Activated CD4-positive, alpha-beta memory T cell treated with anti-CD3 and anti-CD28 coated beads, Interleukin-2, amount 10 ng/mL, durations not matched to agents 7 days and 5 days (primary cell): ENCODE measurements around the gene PPP1R3G. TPM values are rescaled to one million over a fixed set of nuclear protein-coding genes. Genes with fewer than 3 reads are reported as not detected.
"Not testable (repeated sequence)": the region's sequence is repeated elsewhere in the genome, so short reads cannot be mapped to it uniquely, and the experiment has no call there.

Experiments
- CTCF ChIA-PET: fragments of 350-600 bp; sonication (Branson Sonifier 250); formaldehyde crosslinking; loops from one replicate; lab custom pipeline; 2021; ENCODE audit warnings: antibody characterized with exemption, inconsistent platforms; lab: Charles Lee
- POLR2A ChIA-PET: fragments of 350-600 bp; sonication (Branson Sonifier 250); formaldehyde crosslinking; loops from one replicate; lab custom pipeline; 2021; ENCODE audit warnings: antibody characterized with exemption; lab: Charles Lee
- DNase-seq: peaks from one replicate; pipeline ENCODE4 v3.0.0-alpha.2; 2020
- H3K27ac Mint-ChIP-seq: one replicate; pipeline ENCODE4 v1.8.0; 2021; ENCODE audit warnings: mild to moderate bottlenecking, mixed read lengths
- H3K27me3 Mint-ChIP-seq: one replicate; pipeline ENCODE4 v1.8.0; 2021; ENCODE audit warnings: mixed read lengths
- H3K36me3 Mint-ChIP-seq: one replicate; pipeline ENCODE4 v1.8.0; 2021; ENCODE audit warnings: low read depth, mixed read lengths
- H3K4me1 Mint-ChIP-seq: one replicate; pipeline ENCODE4 v1.8.0; 2021; ENCODE audit warnings: mixed read lengths
- H3K4me3 Mint-ChIP-seq: one replicate; pipeline ENCODE4 v1.8.0; 2021; ENCODE audit warnings: mild to moderate bottlenecking, mixed read lengths
- H3K9me3 Mint-ChIP-seq: one replicate; pipeline ENCODE4 v1.8.0; 2021; ENCODE audit warnings: mixed read lengths
- total RNA-seq, 2 experiments: library from RNA; stranded (reverse); gene quantifications; one replicate each; pipeline ENCODE4 v1.2.3, GENCODE V29; 2021

The PPP1R3G gene
- total RNA-seq, 2 experiments from 2014 or later, result 0.08 to 0.10 TPM

DNA sequence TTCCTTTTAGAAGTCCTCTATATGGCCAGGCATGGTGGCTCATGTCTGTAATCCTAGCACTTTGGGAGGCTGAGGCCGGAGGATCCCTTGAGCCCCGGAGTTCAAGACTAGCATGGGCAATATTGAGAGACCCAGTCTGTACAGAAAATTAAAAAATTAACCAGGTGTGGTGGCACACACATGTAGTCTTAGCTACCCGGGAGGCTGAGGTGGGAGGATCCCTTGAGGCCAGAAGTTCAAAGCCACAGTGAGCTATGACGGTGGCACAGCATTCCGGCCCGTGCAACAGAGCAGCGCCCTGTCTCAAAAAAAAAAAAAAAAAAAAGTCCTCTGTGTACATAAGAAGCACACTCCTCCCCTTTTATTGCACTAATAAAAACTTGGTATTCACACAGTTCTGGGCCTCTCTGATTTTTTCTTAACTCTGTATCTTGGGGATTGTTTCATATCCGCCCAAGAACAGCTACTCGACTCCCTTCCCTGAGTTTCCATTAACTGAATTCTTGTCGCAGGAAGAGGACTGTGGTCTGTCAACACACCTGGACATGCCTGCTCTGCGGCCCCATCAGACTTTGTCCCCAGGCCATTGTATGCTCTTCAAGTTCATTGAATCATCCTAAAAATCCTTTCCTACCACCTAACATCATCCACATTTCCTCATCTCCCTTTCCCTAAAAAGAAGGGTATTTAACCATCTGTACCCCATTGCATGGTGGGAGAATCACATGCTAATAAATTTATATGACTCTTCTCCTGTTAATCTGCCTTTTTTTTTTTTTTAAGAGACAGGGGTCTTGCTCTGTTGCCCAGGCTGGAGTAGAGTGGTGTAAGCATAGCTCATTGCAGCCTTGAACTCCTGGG, 25.9 kb upstream of the PPP1R3G start:
- ChIA-PET CTCF (no interaction called here), POLR2A (no interaction called here)
- DNase-seq, result no peak
- no peaks in the 10 kb centered on the region for H3K4me1 Mint-ChIP-seq
- H3K27ac Mint-ChIP-seq, result no peak overlapping the region
- H3K4me3 Mint-ChIP-seq, result no peak overlapping the region
- no peaks in the 10 kb centered on the region for H3K36me3 Mint-ChIP-seq
- H3K9me3 Mint-ChIP-seq, result no peaks in the 10 kb centered on the region
- peaks cover 5% of the 10 kb centered on the region for H3K27me3 Mint-ChIP-seq

DNA sequence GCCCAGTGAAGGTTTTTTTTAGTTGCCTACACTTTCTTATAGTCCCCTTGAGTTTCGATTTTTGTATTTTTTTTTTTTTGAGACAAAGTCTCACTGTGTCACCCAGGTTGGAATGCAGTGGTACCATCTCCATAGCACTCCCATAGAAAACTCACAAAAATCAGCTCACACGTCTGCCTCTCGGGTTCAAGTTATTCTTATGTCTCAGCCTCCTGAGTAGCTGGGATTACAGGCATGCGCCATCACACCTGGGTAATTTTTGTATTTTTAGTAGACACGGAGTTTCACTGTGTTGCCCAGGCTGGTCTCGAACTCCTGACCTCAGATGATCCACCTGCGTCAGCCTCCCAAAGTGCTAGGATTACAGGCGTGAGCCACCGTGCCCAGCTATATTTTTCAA, 24.7 kb upstream of the PPP1R3G start:
- H3K27ac Mint-ChIP-seq, H3K4me1 Mint-ChIP-seq, DNase-seq, CTCF ChIA-PET, H3K9me3 Mint-ChIP-seq, POLR2A ChIA-PET, H3K36me3 Mint-ChIP-seq, H3K4me3 Mint-ChIP-seq, H3K27me3 Mint-ChIP-seq: not testable (repeated sequence)

DNA sequence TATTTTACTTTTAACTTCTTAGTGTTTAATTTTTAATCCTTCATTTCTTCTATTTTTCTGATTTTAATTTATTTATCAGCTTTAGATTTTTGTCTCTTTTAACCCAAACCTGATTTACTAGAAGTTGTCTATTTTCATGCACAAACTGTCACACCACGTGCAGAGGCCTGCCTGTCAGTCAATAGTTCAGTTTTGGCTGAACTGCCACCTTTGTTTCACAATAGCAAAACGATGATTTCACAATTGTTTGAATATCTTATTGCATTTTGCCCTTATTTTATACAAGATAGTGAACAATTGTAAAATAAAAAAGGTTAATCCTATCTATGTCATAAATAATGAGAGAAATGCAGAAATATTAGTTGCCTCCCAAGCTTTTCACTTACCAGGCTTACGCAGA, 24.0 kb upstream of the PPP1R3G start:
- Mint-ChIP-seq H3K27ac (no peak overlapping the region), H3K27me3 (peaks cover 9% of the 10 kb centered on the region), H3K4me3 (no peak overlapping the region), H3K4me1 (no peaks in the 10 kb centered on the region), H3K36me3 (no peaks in the 10 kb centered on the region), H3K9me3 (no peaks in the 10 kb centered on the region)
- no peak for DNase-seq
- POLR2A ChIA-PET, result no interaction called here
- CTCF ChIA-PET, result no interaction called here

DNA sequence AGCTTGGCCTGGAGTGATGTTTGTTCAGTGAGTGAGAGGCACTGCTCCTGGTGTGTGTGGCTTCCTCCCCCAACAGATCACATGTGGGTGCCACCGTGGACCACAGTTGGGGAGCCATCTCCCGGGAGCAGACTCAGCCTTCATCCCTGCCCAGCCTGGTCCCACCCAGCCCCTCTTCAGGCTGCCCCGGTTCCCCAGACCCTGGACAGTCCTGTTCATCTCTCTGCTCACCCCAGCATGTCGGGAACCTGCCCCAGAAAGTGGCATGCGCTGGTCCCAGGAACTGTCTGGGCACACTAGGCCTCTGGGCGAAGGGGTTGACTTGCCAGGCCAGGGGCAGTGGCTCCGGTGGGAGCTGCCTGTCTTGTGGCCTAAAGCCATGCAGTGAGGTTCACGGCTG, 21.5 kb upstream of the PPP1R3G start:
- CTCF ChIA-PET, result no interaction called here
- Mint-ChIP-seq H3K27me3 (peaks cover 7% of the 10 kb centered on the region), H3K36me3 (no peaks in the 10 kb centered on the region)

DNA sequence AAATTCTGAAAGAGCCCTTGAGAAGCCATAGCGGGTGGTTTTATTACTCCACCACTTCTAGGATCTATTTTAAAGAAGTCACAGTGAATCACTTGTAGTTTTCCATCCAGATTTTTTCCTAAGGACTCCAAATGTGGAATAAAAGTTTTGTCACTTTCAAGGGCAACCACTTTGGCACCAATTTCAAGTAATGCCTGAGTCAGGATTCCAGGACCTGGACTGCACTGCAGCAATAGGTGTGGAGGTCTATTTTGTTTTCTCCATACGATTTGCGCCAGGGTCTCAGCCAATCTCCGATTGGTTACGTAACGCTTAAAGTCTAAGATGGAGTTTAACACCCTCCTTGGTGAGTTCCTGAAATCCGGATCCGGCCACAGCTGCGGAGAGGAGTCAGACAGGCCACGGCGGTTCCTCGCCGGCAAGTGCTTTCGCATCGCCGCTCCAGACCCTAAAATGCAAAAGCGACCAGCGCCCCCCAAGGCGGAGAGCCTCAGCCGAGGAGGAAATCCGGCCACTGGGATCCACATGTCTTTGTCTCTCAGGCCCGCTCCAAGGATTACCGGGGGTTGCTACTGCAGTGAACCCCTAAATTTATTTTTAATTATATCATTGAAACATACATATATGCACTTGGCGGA, 18.6 kb upstream of the PPP1R3G start:
- POLR2A ChIA-PET, result no interaction called here
- no peaks in the 10 kb centered on the region for H3K4me1 Mint-ChIP-seq
- no peaks in the 10 kb centered on the region for H3K36me3 Mint-ChIP-seq
- no peak for DNase-seq
- no peaks in the 10 kb centered on the region for H3K9me3 Mint-ChIP-seq
- peaks cover 4% of the 10 kb centered on the region for H3K27me3 Mint-ChIP-seq
- no peak overlapping the region for H3K4me3 Mint-ChIP-seq
- CTCF ChIA-PET, result no interaction called here
- H3K27ac Mint-ChIP-seq, result no peak overlapping the region

More for the DNA sequence above, 21.5 kb upstream of the PPP1R3G start:
- Mint-ChIP-seq H3K27ac (no peak overlapping the region), H3K4me1 (no peaks in the 10 kb centered on the region), H3K4me3 (no peak overlapping the region), H3K9me3 (no peaks in the 10 kb centered on the region)
- DNase-seq, result no peak
- POLR2A ChIA-PET, result no interaction called here

DNA sequence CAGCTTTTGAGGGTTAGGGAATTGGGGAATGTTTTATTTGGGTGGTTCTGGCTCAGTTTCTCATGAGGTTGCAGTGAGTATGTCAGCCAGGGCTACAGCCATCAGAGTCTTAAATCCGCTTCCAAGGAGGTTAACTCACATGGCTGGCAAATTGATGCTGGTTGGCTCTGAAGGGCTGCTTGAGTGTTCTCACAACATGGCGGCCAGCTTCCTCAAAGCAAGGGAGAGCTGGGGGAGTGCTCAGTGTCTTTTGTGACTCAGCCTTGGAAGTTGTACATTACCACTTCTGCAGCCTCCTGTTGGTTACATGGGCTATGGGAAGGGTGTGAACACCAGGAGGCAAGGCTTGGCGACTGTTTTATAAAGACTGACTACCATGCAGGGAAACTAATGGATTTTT, 17.8 kb upstream of the PPP1R3G start:
- POLR2A ChIA-PET, result no interaction called here
- Mint-ChIP-seq H3K4me3 (no peak overlapping the region), H3K36me3 (no peaks in the 10 kb centered on the region), H3K4me1 (peaks cover 3% of the 10 kb centered on the region), H3K27ac (no peak overlapping the region), H3K27me3 (peaks cover 4% of the 10 kb centered on the region), H3K9me3 (no peaks in the 10 kb centered on the region)
- CTCF ChIA-PET, result no interaction called here
- no peak for DNase-seq

DNA sequence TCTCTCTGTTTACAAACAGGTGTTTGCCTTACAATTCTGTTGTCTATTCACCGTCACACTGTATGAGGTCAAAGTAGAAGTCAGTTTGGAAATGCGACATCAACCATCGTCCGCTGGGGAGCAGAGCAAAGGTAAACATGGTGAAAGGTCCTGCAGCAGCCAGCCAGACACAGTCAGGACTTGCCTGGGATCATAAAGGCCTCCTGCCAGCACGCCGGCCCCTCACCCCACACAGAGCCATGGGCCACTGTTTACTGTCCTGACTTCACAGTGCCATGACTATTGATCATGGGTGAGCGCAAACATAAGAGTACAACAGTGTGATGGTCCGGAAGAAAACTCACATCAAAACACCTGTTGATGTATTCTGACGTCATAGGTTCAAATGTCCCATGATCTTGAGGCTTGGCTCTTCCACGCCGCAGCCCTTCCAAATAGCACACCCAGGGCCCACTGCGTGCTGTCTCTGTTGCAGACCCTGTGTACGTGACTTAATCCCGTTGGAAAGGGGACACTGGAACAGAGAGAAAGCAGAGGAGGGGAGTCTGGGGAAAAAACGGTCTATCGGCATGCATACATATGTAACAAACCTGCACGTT, 16.9 kb upstream of the PPP1R3G start:
- Mint-ChIP-seq H3K4me1 (peaks cover 6% of the 10 kb centered on the region), H3K9me3 (no peaks in the 10 kb centered on the region), H3K4me3 (no peak overlapping the region), H3K27me3 (peaks cover 4% of the 10 kb centered on the region), H3K36me3 (no peaks in the 10 kb centered on the region), H3K27ac (no peak overlapping the region)
- DNase-seq, result no peak
- POLR2A ChIA-PET, result no interaction called here
- CTCF ChIA-PET, result no interaction called here

DNA sequence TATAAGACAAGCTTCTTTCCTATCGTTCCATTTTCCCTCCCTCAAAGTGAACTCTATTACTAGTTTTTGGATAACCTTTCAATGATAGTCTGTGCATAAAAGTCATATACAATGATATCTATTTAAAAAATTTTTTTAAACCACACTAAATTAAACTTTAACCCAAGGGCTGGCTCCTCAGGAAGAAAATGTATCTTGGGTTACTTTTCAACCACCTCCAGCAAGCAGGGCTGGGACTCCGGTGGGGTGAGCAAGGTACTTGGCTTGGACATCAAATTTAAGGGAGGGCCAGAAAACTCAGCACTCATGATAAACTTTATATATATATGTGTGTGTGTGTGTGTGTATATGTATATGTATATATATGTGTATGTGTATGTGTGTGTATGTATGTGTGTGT, 13.9 kb upstream of the PPP1R3G start:
- ChIA-PET CTCF (no interaction called here), POLR2A (no interaction called here)

DNA sequence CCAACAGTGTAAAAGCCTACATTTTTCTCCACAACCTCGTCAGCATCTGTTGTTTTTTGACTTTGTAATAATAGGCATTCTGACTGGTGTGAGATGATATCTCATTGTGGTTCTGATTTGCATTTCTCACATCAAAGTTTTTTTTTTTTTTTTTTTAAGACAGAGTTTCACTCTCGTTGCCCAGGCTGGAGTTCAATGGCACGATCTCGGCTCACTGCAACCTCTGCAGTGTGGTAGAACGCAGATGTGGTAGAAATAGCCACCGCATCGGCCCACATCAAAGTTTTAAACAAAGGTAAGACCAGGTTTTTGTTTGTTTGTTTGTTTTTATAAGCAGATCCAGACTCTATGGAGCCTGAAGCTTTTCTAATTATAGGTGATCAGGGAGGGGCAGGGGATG, 12.7 kb upstream of the PPP1R3G start:
- DNase-seq, result no peak
- ChIA-PET CTCF (no interaction called here), POLR2A (no interaction called here)
- Mint-ChIP-seq H3K27me3 (peaks cover 11% of the 10 kb centered on the region), H3K27ac (no peak overlapping the region), H3K36me3 (no peaks in the 10 kb centered on the region), H3K9me3 (no peaks in the 10 kb centered on the region), H3K4me1 (peaks cover 6% of the 10 kb centered on the region), H3K4me3 (no peak overlapping the region)

More for the DNA sequence above, 13.9 kb upstream of the PPP1R3G start:
- Mint-ChIP-seq H3K27ac (no peak overlapping the region), H3K27me3 (peaks cover 5% of the 10 kb centered on the region), H3K4me1 (peaks cover 6% of the 10 kb centered on the region), H3K4me3 (no peak overlapping the region), H3K9me3 (no peaks in the 10 kb centered on the region), H3K36me3 (no peaks in the 10 kb centered on the region)
- no peak for DNase-seq

DNA sequence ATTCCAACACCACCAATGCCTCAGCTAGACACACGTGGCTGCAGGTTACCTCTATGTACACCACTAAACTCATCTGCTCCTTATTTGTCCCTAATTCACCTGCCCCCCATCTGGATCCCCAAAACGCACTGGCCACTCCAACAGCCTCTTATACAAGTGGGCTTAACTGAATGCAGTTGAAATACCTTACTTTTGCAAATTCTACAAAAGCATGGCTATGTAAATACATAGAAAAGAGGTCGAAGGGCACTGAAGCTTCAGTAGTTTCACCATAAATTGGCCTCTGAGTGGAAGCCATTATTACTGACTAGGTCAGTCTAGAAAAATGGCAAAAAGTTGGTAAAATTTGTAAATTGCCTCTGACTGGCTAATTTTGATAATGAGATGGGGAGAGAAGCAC, 11.1 kb upstream of the PPP1R3G start:
- H3K27me3 Mint-ChIP-seq, result peaks cover 15% of the 10 kb centered on the region
- H3K36me3 Mint-ChIP-seq, result no peaks in the 10 kb centered on the region
- CTCF ChIA-PET, result interaction anchor here (0.7 kb wide), 1 partner anchor 651 kb away, joined by 7 read pairs; no protein-coding TSS in a partner anchor
- no peaks in the 10 kb centered on the region for H3K9me3 Mint-ChIP-seq
- no peak overlapping the region for H3K27ac Mint-ChIP-seq
- peaks cover 6% of the 10 kb centered on the region for H3K4me1 Mint-ChIP-seq
- POLR2A ChIA-PET, result no interaction called here
- no peak overlapping the region for H3K4me3 Mint-ChIP-seq
- no peak for DNase-seq

DNA sequence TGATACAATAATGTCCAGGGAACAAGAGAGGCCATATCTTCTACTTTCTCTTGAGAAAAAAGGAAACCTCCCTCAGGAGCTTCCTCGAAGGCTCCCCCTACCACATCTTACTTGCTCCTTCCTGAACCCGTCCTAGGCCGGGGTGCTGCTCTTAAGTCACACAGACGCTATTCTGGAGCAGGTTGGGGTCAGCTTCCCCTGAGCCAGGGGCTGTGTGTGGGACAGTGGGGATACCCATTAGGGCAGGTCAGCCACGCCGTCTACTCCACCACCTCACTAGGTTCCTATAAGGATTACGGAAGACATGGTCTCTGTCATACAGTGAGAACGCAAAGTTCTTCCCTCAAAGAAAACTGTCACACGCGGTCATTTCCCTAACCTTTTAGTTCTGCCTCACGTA, 8.2 kb upstream of the PPP1R3G start:
- Mint-ChIP-seq H3K27me3 (peaks cover 30% of the 10 kb centered on the region), H3K9me3 (no peaks in the 10 kb centered on the region), H3K4me1 (peaks cover 6% of the 10 kb centered on the region), H3K4me3 (no peak overlapping the region), H3K36me3 (no peaks in the 10 kb centered on the region), H3K27ac (no peak overlapping the region)
- POLR2A ChIA-PET, result no interaction called here
- CTCF ChIA-PET, result no interaction called here
- DNase-seq, result no peak

DNA sequence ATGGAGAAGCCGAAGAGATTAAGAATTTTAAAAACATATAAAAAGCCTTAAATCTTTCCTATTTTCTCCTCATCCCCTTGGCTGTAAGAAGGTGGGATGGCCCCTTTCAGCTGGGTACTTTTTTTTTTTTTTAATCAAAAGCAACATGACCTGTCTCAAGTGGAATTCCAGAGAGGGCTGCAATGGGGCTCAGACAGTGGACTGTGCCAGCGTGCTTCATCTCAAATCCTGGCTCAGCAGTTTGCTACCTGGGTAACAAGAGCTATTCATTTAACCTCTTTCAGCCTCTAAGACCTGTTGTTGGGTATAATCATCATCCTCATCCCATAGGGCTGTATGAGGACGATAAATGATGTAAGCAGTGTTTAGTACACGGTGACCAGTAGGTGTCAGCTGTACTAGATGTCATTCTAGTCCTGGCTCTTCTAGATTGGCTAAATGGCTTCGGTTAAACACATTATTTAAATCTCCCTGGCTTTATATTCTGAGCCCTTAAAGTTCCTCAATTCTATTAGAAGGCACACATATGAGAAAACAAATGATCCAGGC, 6.9 kb upstream of the PPP1R3G start:
- ChIA-PET POLR2A (no interaction called here), CTCF (no interaction called here)
- Mint-ChIP-seq H3K36me3 (no peaks in the 10 kb centered on the region), H3K27me3 (peaks cover 39% of the 10 kb centered on the region), H3K9me3 (no peaks in the 10 kb centered on the region), H3K4me1 (no peaks in the 10 kb centered on the region), H3K27ac (no peak overlapping the region), H3K4me3 (no peak overlapping the region)
- no peak for DNase-seq

DNA sequence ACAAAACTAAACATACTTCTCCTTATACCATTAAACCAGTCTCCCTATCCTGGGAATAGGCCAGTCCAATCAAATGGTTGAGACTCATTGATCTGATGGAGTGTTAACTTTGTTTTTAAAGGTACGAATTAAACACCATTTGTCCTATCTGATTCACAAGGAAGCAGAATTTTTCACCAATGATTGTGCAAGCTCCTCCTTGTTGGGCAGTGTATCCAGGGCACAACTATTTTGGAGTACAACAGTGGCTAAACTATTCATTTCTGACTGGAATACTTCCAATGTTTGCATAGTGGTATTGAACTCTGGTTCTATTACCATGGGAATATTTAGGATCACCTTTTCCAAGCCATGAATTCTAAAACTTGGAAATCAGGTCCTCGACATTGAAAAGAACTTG, 5.4 kb upstream of the PPP1R3G start:
- no peak overlapping the region for H3K27ac Mint-ChIP-seq
- peaks cover 2% of the 10 kb centered on the region for H3K4me1 Mint-ChIP-seq
- no peaks in the 10 kb centered on the region for H3K36me3 Mint-ChIP-seq
- no peak overlapping the region for H3K4me3 Mint-ChIP-seq
- ChIA-PET POLR2A (no interaction called here), CTCF (no interaction called here)
- peaks cover 46% of the 10 kb centered on the region for H3K27me3 Mint-ChIP-seq
- DNase-seq, result no peak
- H3K9me3 Mint-ChIP-seq, result no peaks in the 10 kb centered on the region
